Activated naive CD8-positive, alpha-beta T cell treated with anti-CD3 and anti-CD28 coated beads, Interleukin-2, amount 10 ng/mL, durations not matched to agents 7 days and 5 days (primary cell): ENCODE data around the gene SSNA1. TPM values are rescaled to one million over a fixed set of nuclear protein-coding genes. Genes with fewer than 3 reads are reported as not detected.
A peak's percentile ranks its signal among the peaks of the same experiment; 100 is the strongest.

Source experiments
- ATAC-seq: fragments of 150-1000 bp; cut with Tn5 transposase; one replicate; pipeline ENCODE4 v1.10.0; 2021; ENCODE audit warnings: low read depth, moderate library complexity
- POLR2A ChIA-PET: fragments of 350-600 bp; sonication (Branson Sonifier 250); formaldehyde crosslinking; loops from one replicate; lab custom pipeline; 2021; ENCODE audit warnings: antibody characterized with exemption; lab: Charles Lee
- DNase-seq: peaks from one replicate; pipeline ENCODE4 v3.0.0; 2021
- H3K27ac Mint-ChIP-seq: one replicate; pipeline ENCODE4 v1.8.0; 2022; ENCODE audit warnings: mild to moderate bottlenecking, mixed read lengths
- H3K27me3 Mint-ChIP-seq: one replicate; pipeline ENCODE4 v1.8.0; 2022; ENCODE audit warnings: mild to moderate bottlenecking, moderate library complexity, mixed read lengths
- H3K36me3 Mint-ChIP-seq: one replicate; pipeline ENCODE4 v1.8.0; 2021; ENCODE audit warnings: mild to moderate bottlenecking, mixed read lengths
- H3K4me1 Mint-ChIP-seq: one replicate; pipeline ENCODE4 v1.8.0; 2021; ENCODE audit warnings: mixed read lengths
- H3K4me3 Mint-ChIP-seq: one replicate; pipeline ENCODE4 v1.8.0; 2022; ENCODE audit warnings: mild to moderate bottlenecking, moderate library complexity, mixed read lengths
- H3K9me3 Mint-ChIP-seq: one replicate; pipeline ENCODE4 v1.8.0; 2021; ENCODE audit warnings: mixed read lengths
- total RNA-seq, 2 experiments: library from RNA; stranded (reverse); gene quantifications; one replicate each; pipeline ENCODE4 v1.2.3, GENCODE V29; 2021

SSNA1 gene
- total RNA-seq, 2 experiments from 2014 or later: 62.4 to 65.2 TPM

GRCh38 chr9:137175345-137175961 lies 13.0 kb upstream of the SSNA1 start:
- Mint-ChIP-seq H3K27me3 (peaks cover 15% of the 10 kb centered on the region), H3K27ac (no peak overlapping the region), H3K9me3 (no peaks in the 10 kb centered on the region), H3K4me3 (no peak overlapping the region), H3K36me3 (peaks cover 2% of the 10 kb centered on the region), H3K4me1 (no peaks in the 10 kb centered on the region)
- POLR2A ChIA-PET: no interaction called here
- ATAC-seq (no peak), DNase-seq (no peak)

GRCh38 chr9:137176302-137177182 lies 11.9 kb upstream of the SSNA1 start:
- no peak for DNase-seq
- POLR2A ChIA-PET: no interaction called here
- H3K27ac Mint-ChIP-seq: no peak overlapping the region

DNA sequence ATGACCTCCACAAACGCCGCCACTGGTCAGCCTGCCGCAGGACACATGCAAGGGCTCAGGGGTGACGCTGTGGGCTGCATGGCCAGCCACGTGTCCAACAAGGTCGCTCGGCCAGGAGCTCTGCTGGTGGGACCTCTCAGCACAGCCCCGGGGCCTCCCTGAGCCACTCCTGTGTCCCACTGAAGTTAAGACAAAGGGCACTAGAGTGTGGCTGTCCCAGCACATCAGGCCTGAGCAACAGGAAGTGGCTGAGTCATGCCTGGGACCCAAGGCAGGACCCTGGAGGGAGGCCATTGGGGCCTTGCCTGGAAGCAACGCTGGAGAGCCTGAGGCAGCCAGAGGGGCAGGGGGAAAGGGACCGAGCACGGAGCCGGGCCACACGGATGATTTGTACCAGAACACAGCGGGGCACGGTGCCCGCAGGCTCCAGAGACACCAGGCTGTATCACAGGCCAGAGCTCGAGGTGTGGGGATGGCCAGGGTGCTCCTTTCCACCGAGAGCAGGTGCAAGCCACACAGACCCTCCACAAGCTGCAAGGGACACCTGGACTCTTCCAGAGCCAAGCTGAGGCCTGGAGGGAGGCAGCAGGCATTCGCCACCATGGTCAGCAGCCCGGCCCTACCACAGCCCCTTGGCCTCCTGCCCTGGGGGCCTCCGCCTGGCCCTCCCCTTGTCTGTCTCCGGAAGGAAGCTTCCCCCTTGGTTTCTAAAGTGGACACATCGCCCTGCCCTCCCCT lies 10.1 kb upstream of the SSNA1 start:
- Mint-ChIP-seq H3K4me3 (no peak overlapping the region), H3K27me3 (peaks cover 2% of the 10 kb centered on the region), H3K4me1 (no peaks in the 10 kb centered on the region), H3K9me3 (no peaks in the 10 kb centered on the region), H3K27ac (no peak overlapping the region), H3K36me3 (peaks cover 5% of the 10 kb centered on the region)
- no peak for ATAC-seq
- no peak for DNase-seq
- POLR2A ChIA-PET: interaction anchor here (0.9 kb wide), 1 partner anchor 11 kb away, joined by 3 read pairs; no protein-coding TSS in a partner anchor

More at GRCh38 chr9:137176302-137177182, 11.9 kb upstream of the SSNA1 start:
- no peaks in the 10 kb centered on the region for H3K4me1 Mint-ChIP-seq
- H3K4me3 Mint-ChIP-seq: no peak overlapping the region
- H3K36me3 Mint-ChIP-seq: peaks cover 2% of the 10 kb centered on the region
- ATAC-seq: peak; percentile 52
- no peaks in the 10 kb centered on the region for H3K9me3 Mint-ChIP-seq
- H3K27me3 Mint-ChIP-seq: peaks cover 8% of the 10 kb centered on the region

GRCh38 chr9:137178939-137179630 lies 9.4 kb upstream of the SSNA1 start:
- Mint-ChIP-seq H3K36me3 (peaks cover 5% of the 10 kb centered on the region), H3K4me1 (no peaks in the 10 kb centered on the region), H3K9me3 (no peaks in the 10 kb centered on the region), H3K27ac (peak overlapping the region; percentile 38), H3K27me3 (peaks cover 2% of the 10 kb centered on the region), H3K4me3 (no peak overlapping the region)
- POLR2A ChIA-PET: interaction anchor here (0.9 kb wide), 1 partner anchor 10 kb away, joined by 3 read pairs; no protein-coding TSS in a partner anchor
- ATAC-seq (no peak), DNase-seq (no peak)

GRCh38 chr9:137179761-137180160 lies 8.7 kb upstream of the SSNA1 start:
- DNase-seq: no peak
- no peak overlapping the region for H3K4me3 Mint-ChIP-seq
- POLR2A ChIA-PET: no interaction called here
- no peak overlapping the region for H3K27ac Mint-ChIP-seq
- no peaks in the 10 kb centered on the region for H3K4me1 Mint-ChIP-seq
- H3K9me3 Mint-ChIP-seq: no peaks in the 10 kb centered on the region
- H3K27me3 Mint-ChIP-seq: peaks cover 2% of the 10 kb centered on the region
- ATAC-seq: no peak
- peaks cover 7% of the 10 kb centered on the region for H3K36me3 Mint-ChIP-seq

DNA sequence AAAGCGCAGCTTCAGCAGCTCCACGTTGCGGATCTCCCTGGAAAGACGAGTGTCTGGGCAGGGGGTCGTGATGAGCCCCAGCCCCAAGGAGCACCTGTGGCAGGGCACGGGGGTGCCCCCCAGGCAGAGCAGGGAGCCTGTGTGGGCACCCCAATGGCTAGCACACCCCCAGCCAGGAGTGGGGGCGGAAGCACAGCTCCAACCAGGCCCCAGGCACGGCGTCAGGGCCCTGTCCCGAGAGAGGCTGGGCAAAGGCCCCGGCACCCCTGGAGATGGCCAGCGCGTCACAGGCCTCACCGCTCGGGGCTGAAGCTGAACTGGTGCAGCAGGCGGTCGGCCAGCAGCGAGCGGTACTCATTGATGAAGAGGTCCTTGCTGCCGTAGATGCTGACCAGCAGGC lies 8.0 kb upstream of the SSNA1 start:
- POLR2A ChIA-PET: no interaction called here
- DNase-seq (no peak), ATAC-seq (no peak)
- Mint-ChIP-seq H3K36me3 (peaks cover 7% of the 10 kb centered on the region), H3K4me1 (no peaks in the 10 kb centered on the region), H3K27me3 (peaks cover 2% of the 10 kb centered on the region), H3K9me3 (no peaks in the 10 kb centered on the region), H3K4me3 (no peak overlapping the region), H3K27ac (no peak overlapping the region)

- DNase-seq: no peak
- H3K27me3 Mint-ChIP-seq: no peaks in the 10 kb centered on the region
- no peak overlapping the region for H3K27ac Mint-ChIP-seq
- H3K4me1 Mint-ChIP-seq: peaks cover under 1% of the 10 kb centered on the region
- POLR2A ChIA-PET: no interaction called here
- H3K9me3 Mint-ChIP-seq: no peaks in the 10 kb centered on the region
- H3K4me3 Mint-ChIP-seq: no peak overlapping the region
- no peak for ATAC-seq
- H3K36me3 Mint-ChIP-seq: peaks cover 7% of the 10 kb centered on the region
Observed at GRCh38 chr9:137181680-137182079, 6.8 kb upstream of the SSNA1 start.

DNA sequence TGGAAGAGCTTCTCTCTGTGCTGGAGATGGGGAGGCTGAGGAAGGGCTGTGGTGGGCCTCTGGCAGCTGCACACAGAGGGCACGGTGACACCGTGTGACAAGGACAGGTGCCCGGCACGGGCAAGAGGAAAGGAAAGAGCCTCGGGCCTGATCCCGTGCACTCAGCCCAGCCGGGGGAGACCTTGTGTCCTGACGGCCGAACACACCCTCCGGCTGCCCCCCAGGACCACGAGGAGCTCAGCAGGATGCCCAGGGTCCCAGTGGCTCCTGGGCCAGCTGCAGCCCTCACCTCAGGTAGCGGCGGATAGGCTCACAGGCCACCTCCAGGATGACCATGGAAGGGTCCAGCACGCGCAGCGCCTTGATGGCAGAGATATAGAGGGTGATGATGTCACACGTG lies 5.6 kb upstream of the SSNA1 start:
- DNase-seq: no peak
- Mint-ChIP-seq H3K4me1 (peaks cover 9% of the 10 kb centered on the region), H3K36me3 (peaks cover 4% of the 10 kb centered on the region), H3K9me3 (no peaks in the 10 kb centered on the region), H3K27me3 (no peaks in the 10 kb centered on the region), H3K4me3 (no peak overlapping the region), H3K27ac (no peak overlapping the region)
- POLR2A ChIA-PET: no interaction called here
- no peak for ATAC-seq

DNA sequence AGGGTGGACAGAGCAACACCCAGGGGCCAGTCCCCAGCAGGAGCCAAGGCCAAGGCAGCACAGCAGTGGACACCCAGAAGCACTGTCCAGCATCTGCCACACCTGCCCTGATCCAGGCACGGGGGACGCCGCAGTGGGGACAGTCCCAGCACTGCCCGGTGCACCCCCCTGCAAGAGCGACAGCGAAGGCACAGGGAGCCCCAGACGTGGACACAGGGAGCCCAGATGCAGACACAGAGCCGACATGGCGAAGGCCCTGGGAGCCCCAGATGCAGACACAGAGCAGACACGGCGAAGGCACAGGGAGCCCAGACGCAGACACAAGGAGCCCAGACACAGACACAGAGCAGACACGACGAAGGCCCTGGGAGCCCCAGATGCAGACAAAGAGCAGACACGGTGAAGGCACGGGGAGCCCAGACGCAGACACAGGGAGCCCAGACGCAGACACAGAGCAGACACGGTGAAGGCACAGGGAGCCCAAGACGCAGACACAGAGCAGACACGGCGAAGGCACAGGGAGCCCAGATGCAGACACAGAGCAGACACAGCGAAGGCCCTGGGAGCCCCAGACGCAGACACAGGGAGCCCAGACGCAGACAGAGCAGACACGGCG lies 4.4 kb upstream of the SSNA1 start:
- DNase-seq (no peak), ATAC-seq (no peak)
- Mint-ChIP-seq H3K27me3 (no peaks in the 10 kb centered on the region), H3K9me3 (no peaks in the 10 kb centered on the region), H3K4me1 (peaks cover 11% of the 10 kb centered on the region), H3K27ac (no peak overlapping the region), H3K36me3 (peaks cover 6% of the 10 kb centered on the region), H3K4me3 (no peak overlapping the region)
- POLR2A ChIA-PET: no interaction called here

- no peak for ATAC-seq
- Mint-ChIP-seq H3K36me3 (peaks cover 6% of the 10 kb centered on the region), H3K9me3 (no peaks in the 10 kb centered on the region), H3K4me1 (peaks cover 16% of the 10 kb centered on the region), H3K27me3 (no peaks in the 10 kb centered on the region), H3K4me3 (no peak overlapping the region), H3K27ac (no peak overlapping the region)
- DNase-seq: no peak
- POLR2A ChIA-PET: no interaction called here
Observed at GRCh38 chr9:137184881-137185660, 3.4 kb upstream of the SSNA1 start.

DNA sequence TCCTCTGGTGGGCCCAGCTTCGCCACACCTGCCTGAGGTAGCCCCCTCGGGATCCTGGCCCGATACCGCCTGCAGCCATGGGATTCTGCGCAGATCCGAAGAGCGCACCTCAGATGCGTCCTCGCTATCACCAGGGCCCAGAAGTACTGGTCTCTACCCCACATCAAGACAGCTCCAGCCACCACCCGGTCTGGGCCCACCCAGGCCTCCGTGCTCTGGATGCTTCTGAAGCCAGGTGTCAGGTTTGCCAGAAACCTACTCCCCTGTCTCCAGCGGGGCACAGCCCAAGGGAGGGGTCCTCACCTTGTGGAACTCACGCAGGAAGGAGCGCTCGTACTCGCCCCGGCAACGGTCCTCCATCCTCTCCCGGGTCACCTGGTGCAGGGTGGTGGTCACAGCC lies 2.6 kb upstream of the SSNA1 start:
- Mint-ChIP-seq H3K4me1 (peaks cover 16% of the 10 kb centered on the region), H3K27me3 (no peaks in the 10 kb centered on the region), H3K36me3 (peaks cover 6% of the 10 kb centered on the region), H3K27ac (no peak overlapping the region), H3K9me3 (no peaks in the 10 kb centered on the region), H3K4me3 (no peak overlapping the region)
- POLR2A ChIA-PET: no interaction called here
- ATAC-seq (no peak), DNase-seq (no peak)

DNA sequence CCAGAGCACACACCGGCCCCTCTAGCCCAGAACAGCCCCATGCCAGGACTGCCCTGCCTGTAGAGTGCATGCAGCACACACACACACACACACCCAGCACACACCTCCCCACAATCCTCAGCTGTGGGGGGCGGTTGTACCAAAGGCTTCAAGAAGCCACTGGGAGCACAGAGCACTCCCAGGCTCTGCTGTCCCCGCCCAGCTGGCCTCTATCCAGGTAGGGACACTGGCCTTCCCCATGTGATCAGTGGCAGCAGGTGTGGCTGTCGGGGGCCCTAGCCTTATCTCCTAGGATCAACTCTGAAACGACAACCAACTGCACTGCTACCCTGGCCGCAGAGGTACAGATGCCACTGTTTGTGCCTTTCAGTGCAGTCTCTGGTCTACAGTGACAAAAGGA lies 2.1 kb upstream of the SSNA1 start:
- Mint-ChIP-seq H3K4me3 (peak overlapping the region; percentile 91), H3K9me3 (no peaks in the 10 kb centered on the region), H3K36me3 (peaks cover 6% of the 10 kb centered on the region), H3K27ac (peak overlapping the region; percentile 30), H3K4me1 (peaks cover 16% of the 10 kb centered on the region), H3K27me3 (no peaks in the 10 kb centered on the region)
- no peak for DNase-seq
- POLR2A ChIA-PET: interaction anchor here (3.7 kb wide), 1 partner anchor 19 kb away, joined by 29 read pairs; the partner anchor contains the start of genes NDOR1 and TMEM203
- no peak for ATAC-seq
